ENCODE measurements around the gene DIRAS2.

DIRAS2 gene

DNA sequence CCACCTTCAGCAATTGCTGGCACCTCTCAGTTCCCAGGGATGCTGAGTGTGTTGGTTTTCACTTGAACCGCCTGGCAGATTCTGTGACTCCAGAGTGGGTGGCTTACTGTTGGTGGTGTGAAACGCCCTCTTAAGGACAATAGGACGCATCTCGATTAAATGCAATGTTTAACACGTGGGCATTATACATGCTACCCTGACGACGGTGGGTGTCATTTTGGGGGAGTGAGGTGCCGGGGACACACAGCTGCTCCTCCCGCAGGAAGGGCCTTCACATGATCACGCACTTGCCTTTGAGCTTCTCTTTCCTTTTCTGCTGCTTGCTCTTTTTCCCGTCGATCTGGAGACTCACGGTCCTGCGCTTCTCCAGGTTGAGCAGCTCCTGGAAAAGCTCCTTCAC is 29.7 kb downstream of the DIRAS2 start:
- DNase-seq (ENCODE audit: low spot score), result no peak

DNA sequence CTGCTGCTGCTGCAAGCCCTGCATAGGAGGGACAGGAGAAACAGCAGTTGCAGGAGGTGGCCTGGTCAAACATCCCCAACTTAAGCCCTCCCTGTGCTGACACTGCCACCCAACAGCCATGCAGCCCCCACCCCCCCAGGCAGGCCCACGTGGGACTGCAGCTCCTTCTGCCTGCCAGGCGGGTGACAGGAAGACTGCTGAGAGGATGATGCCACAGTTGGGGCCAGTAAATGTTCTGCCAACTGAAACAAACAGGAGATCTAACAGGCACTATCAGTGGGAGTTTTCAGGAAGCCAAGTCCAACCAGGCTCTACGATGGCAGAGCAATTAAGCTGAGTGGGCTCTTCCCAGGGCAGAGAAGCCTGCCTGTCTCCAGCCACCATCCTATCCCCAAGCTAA is 31.1 kb downstream of the DIRAS2 start:
- no peak for DNase-seq (ENCODE audit: low spot score)

DNA sequence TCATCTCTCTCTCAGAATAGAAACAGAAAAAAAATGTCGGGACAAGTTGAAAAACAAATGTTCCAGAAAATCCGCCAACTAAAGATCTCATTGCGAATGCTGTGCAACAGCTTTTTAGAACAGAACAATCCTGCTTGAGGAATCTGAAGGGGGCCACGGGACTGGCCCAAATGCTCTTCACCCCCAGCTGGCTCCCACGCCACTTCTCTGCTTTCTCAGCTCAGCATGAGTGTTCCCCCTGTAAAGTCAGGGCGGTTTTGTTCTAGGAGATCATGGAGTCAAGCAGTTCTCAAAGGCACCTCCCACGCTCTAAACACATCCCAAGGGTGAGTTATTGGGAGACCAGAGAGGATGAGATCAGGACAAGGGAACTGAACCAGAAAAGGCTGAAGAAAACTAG is 31.5 kb downstream of the DIRAS2 start:
- no peak for DNase-seq (ENCODE audit: low spot score)

DNA sequence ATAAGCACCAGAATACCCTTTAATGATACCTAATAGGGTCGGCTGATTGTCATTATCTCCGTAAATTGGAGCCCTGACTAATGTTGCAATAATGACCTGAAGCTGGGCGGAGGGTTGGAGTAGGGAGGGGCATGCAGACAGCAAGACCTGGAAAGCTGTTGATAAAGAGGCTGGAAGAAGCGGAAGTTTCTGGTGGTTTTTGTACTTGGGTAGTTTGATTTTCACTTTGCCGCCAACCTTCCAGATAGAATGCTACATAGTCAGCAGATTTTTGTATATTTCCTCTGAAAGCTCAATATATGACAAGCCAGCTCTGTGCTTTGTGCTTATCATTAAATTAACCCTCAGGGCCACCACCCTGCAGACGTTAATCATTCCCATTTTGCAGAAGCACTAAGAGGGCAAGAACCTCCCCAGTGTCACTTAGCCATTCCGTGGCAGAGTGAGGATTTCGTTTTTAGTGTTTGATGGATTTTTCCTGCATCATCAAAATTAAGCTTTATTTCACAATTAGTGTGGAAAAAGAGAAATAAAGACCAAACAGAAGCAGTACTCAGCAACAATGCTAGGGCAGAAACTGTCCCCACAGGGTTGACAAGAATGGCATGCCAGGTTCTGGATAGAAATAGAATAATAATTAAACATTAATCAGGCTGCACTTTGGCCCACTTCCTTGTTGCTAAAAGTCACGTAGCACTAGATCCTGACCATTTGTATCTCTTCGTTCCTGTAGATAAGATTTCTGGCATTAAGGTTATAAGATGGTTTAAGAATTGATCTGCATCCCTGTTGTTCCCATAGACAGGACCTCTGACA is 34.7 kb downstream of the DIRAS2 start:
- no peak for DNase-seq (ENCODE audit: low spot score)

DNA sequence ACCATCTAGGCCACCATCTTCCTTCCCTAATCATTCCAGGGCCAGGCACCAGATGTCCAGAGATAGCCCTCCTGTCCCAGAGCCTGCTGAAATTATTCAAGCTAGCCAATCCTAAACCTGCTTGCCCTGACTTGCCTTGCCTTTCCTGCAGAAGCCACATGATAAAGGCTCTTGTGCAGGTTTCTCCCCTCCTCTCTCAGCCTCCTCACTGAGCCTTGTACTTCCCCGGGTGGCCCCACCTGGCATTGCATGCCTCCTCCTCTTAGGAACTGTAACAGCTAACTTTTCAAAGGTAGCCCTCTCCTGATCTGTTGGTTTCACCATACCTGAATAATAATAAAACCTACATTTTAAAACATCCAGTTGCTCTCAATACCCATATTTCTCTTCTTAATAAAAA is 42.6 kb downstream of the DIRAS2 start:
- DNase-seq (ENCODE audit: low spot score), result no peak

DNA sequence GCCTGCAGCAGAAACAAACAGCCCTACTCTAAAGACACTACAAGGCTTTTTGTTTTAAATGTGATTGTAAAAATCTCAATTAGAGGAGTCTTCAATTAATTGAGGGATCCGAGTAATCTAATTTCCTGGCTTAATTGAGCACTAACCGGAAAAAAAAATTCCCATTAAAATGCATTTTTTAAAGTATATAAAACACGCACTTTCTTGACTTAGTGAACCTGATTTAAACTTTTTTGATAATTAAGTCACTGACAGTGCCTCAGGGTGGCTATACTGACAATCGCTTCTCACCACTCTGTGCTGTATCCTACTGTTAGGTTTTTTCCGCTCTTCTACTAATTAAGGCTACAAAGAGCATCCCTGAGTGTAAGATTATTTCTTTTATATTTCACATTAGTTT is 44.4 kb downstream of the DIRAS2 start:
- DNase-seq (ENCODE audit: low spot score), result no peak

DNA sequence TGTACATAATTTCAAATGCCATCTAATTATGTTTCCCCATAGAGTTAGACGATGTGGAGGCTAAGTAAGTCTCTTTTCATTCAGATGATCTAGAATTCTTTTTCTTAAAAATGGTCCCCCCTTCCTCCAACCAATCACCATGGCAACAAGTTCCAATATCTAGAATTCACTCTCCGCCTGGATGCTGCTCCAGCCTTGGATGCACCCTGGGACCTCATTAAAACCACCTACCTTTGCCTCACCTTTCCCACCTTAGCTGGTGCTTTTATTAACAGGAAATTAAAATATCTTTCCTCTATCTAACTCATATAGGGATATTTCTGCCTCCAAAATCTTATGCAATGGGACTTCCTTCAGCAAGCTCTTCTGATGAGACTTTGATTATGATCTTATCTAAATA is 49.0 kb downstream of the DIRAS2 start:
- no peak for DNase-seq (ENCODE audit: low spot score)

DNA sequence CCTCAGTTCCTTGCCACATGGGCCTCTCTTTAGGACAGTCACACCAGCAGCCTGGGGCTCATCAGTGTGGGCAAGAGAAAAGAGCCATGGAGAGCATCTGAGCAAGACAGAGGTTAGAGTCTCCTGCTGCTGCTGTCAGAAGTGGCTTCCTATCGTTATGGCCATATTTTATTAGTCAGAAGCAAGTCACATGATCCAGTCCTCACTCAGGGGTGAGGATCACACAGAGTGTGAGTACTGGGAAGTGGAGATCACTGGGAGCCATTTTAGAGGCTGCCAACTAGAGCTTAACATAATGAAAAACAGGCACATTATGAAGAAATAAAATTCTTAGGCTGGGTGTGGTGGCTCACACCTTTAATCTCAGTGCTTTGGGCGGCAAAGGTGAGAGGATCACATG is 62.0 kb downstream of the DIRAS2 start:
- no peak for DNase-seq (ENCODE audit: low spot score)

DNA sequence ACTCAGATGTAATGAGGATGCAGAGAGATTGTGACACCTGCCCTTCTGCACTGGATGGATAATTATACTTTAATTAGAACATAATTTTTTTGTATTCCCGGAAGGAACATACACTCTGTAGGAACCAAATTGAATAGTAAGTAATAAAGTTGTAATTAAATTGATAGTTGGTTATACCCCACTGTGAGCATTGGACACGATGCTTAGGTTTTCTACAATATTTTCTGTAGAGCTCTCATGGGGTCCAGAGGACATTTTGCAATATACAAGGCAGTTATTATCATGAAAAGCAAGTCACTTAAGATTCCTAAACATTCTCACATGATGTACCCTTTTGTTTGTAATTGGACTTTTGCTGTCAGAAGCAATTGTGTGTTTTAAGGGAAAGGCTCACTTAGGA is 63.4 kb downstream of the DIRAS2 start:
- DNase-seq (ENCODE audit: low spot score), result no peak

DNA sequence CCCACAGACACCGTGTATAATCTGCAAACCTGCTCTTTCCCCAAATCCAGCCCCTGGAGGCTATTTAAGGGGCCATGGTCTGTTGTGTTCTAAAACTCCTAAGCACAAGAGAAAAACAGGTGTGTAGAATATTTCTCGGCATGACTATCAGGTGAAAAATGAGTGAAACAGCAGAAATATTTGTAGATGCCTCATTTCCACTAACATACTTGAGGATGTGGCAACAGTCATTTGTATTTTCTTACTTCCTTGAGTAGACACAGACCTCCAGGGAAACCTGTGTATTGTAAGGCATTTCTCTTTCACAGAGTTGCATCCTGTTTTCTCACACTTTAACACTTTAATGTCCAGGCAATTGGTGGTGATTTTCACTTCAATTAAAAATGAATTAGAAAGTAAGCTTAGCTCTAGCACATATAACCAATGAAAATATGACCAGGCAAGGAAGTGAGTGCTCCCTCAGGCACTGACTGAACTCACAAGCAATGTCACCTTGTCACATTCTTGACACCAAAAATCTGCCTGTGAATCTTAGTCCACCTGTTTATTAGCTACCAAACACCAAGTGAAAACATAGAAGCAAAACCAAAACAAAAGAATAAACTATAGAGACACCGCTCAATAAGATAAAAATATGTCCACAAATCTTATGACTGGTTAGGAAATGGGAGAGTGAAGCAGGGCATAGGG is 64.4 kb downstream of the DIRAS2 start:
- DNase-seq (ENCODE audit: low spot score), result no peak

DNA sequence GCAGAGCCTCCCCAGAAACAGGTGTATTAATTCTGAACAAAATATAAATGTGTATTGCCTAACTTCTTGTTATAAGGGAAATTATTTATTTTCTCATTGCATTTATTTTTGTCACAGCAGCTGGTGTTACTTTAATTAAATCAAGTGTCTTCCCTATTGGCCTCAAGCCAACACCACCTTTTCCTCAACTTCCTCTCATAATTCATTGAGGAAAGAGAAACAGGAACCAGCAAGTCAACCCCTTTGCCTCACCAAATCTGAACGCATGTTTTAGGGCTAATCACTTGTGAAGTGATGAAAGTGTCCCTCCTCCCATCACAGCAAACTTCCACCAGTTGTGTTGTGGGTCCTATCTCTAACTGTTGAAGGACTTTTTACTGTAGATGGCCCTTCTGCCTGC is 73.1 kb downstream of the DIRAS2 start:
- no peak for DNase-seq (ENCODE audit: low spot score)

DNA sequence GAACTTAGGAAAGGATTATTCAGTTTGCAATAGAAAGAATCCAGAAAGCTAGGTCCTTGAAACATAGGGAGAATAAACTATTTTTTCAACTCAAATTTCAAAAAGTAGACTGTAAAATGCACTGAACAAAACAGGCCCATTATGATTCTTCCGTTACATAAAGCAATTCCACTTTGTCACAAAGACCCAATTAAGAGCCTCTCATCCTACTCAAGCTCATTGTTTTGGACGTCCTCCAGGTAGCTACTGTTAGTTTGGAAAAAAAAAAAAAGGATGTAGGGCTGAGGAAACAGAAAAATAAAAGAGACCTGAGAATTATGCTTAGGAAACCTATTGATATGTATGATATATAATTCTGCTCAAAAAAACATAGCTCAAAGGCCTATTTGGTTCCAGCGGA is 74.0 kb downstream of the DIRAS2 start:
- no peak for DNase-seq (ENCODE audit: low spot score)

DNA sequence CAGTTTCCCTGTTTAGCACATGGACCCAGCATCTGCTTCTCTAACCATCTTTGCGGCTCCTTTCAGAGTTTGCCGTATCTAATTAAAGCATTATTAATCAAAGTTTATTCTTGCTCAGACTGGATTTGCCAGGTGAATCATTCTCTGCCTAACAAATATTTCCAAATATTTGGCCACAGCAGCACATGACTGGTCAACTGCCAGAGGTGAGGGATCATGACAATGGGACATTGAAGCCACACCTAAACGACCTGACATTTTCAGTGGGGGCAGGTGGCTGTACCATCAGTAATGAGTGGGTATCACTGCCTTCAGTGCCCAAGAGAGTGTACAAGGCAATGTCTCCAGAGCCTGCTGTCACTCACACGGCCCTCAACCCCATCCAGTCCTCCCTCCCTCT is 80.4 kb downstream of the DIRAS2 start:
- DNase-seq (ENCODE audit: low spot score), result no peak
